Cardiac muscle cell (in vitro differentiated cells and primary cell): ENCODE results near the gene CEP72. TPM values are rescaled to one million over a fixed set of nuclear protein-coding genes. Genes with fewer than 3 reads are reported as not detected.

Experiments used
- DNase-seq, 2 donors: peaks; one replicate each; pipeline versions ENCODE4 v3.0.0 to v3.0.0-alpha.2; 2010 to 2017; ENCODE audit warnings: low read depth in 1 of 2, low spot score in 1 of 2
- H3K27ac ChIP-seq: fragments of 200-600 bp; sonication (generic); 2 replicates; pipeline ENCODE4 v1.5.1; 2016
- H3K27me3 ChIP-seq: fragments of 200-600 bp; sonication (generic); 2 replicates; pipeline ENCODE4 v1.6.0; 2016; ENCODE audit warnings: control low read depth
- H3K36me3 ChIP-seq: fragments of 200-600 bp; sonication (generic); 2 replicates; pipeline ENCODE4 v1.5.1; 2016; ENCODE audit warnings: control low read depth
- H3K4me1 ChIP-seq: fragments of 200-600 bp; sonication (generic); 2 replicates; pipeline ENCODE4 v1.8.1; 2017; ENCODE audit warnings: low read depth, mild to moderate bottlenecking, mixed run types
- H3K4me3 ChIP-seq: fragments of 200-600 bp; sonication (generic); 2 replicates; pipeline ENCODE4 v1.5.1; 2016; ENCODE audit warnings: mild to moderate bottlenecking
- H3K9me3 ChIP-seq: fragments of 200-600 bp; sonication (generic); 2 replicates; pipeline ENCODE4 v1.5.1; 2017; ENCODE audit warnings: low read depth, mild to moderate bottlenecking, control low read depth
- polyA plus RNA-seq: library from polyadenylated mRNA; unstranded; fragments of >200 nt; fragmentation: Nextera tagmentation; extraction: Ambion mirVana; gene quantifications from 2 replicates; pipeline ENCODE4 v1.2.1, GENCODE V29; 2016
- total RNA-seq: library from RNA; depleted of rRNA; stranded (reverse); fragments of >200 nt; gene quantifications from 2 replicates; pipeline ENCODE4 v1.2.3, GENCODE V29; 2016
- TF ChIP-seq, protein P1 (sequence below): IDR thresholded peaks from 2 replicates; pipeline ENCODE4 v1.5.1; 2012; ENCODE audit warnings: low read depth, mild to moderate bottlenecking, low read length

Gene CEP72, protein sequence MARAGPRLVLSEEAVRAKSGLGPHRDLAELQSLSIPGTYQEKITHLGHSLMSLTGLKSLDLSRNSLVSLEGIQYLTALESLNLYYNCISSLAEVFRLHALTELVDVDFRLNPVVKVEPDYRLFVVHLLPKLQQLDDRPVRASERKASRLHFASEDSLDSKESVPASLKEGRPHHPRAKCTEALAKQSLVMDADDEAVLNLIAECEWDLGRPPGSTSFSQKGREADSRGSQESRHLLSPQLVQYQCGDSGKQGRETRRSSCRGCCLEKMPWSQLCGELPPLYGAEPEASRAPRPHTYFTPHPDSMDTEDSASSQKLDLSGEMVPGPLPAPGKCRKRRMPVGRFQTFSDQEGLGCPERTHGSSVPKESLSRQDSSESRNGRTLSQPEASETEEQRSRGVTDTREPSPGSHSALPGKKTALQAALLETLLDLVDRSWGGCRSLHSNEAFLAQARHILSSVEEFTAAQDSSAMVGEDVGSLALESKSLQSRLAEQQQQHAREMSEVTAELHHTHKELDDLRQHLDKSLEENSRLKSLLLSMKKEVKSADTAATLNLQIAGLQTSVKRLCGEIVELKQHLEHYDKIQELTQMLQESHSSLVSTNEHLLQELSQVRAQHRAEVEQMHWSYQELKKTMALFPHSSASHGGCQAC
- total RNA-seq (3.5 and 8.5 TPM in 2 replicates), polyA plus RNA-seq (6.6 and 9.0 TPM in 2 replicates)

DNA sequence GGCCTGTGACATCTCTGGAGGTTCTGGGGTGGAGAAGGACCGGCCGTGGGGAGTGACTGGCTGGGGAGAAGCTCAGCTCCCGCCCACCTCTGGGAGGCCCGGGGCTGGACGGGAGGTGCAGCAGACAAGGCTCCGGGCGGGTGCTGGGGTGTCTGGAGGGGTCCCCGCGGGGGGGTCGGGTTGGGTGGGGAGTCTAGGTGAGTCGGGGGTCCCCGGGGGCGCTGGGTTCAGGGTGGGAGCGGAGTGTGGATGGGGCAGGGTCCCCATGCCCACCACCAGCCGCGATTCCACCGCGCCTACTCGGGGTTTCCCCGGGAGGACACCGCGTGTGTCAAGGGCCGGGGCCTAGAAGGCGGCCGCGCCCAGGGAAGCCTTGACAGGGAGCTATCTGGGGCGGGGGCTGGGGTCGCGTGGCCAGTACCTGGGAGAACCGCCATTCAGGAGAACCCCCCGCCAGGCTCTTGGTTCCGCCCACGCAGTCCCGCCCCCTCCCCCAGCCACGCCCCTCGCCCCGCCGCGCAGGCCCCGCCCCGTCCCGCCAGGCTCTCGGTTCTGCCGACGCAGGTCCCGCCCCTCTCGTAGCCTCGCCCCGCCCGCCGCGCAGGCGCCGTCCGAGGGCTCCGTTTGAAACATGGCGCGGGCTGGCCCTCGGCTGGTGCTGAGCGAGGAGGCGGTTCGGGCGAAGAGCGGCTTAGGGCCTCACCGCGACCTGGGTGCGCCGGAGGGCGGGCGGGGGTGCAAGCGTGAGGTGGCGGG is at the start of gene CEP72:
CEP72 (plus strand) TSS at position 610 of the 756 bp plus-strand sequence; CDS start at position 632, 22 bp downstream.
- Histone ChIP-seq H3K4me1 (no peaks in the 10 kb centered on the region), H3K9me3 (no peaks in the 10 kb centered on the region), H3K27me3 (no peaks in the 10 kb centered on the region), H3K36me3 (no peaks in the 10 kb centered on the region), H3K27ac (no peak within 1 kb of the TSS), H3K4me3 (peak within 1 kb of the TSS; percentile 90)
- peak; percentile 90 to 94 for DNase-seq
- TF ChIP-seq, protein P1, sequence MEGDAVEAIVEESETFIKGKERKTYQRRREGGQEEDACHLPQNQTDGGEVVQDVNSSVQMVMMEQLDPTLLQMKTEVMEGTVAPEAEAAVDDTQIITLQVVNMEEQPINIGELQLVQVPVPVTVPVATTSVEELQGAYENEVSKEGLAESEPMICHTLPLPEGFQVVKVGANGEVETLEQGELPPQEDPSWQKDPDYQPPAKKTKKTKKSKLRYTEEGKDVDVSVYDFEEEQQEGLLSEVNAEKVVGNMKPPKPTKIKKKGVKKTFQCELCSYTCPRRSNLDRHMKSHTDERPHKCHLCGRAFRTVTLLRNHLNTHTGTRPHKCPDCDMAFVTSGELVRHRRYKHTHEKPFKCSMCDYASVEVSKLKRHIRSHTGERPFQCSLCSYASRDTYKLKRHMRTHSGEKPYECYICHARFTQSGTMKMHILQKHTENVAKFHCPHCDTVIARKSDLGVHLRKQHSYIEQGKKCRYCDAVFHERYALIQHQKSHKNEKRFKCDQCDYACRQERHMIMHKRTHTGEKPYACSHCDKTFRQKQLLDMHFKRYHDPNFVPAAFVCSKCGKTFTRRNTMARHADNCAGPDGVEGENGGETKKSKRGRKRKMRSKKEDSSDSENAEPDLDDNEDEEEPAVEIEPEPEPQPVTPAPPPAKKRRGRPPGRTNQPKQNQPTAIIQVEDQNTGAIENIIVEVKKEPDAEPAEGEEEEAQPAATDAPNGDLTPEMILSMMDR = no peak

DNA sequence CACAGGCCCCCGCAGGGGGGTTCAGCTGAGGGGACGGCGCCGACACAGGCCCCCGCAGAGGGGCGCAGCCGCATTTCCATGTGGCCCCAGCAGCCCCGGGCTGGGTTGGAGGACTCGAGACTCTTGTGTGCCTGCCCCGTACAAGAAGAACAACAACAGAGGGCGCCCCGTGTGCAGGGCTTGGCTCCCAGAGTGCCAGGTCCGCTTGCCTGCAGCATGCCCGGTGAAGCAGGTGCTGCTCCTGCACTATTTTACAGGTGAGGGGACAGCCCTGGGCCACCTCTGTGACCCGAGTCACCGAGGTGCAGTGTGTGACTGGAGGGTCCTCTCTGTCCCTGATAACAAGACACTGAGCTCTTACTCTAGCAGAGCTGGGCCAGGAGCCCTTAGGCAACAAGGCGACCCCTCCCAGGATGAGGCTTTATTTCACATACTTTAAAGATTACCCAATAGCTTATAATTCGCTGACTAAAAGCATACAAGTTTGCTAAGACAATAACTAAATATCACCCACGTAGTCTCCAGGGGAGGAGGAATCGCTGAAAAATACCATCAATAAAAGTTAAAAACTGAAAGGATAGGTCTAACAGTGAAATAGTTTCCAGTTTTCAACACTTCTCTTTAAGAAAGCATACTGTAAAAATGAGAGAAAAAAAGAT is 46.2 kb upstream of the CEP72 start:
- TF ChIP-seq, protein P1 = no peak
- Histone ChIP-seq H3K27ac (no peak overlapping the region), H3K4me3 (no peak overlapping the region), H3K9me3 (no peaks in the 10 kb centered on the region), H3K4me1 (no peaks in the 10 kb centered on the region), H3K36me3 (no peaks in the 10 kb centered on the region), H3K27me3 (peaks cover 6% of the 10 kb centered on the region)
- DNase-seq = peak in 1 of 2 donors; percentile 8

DNA sequence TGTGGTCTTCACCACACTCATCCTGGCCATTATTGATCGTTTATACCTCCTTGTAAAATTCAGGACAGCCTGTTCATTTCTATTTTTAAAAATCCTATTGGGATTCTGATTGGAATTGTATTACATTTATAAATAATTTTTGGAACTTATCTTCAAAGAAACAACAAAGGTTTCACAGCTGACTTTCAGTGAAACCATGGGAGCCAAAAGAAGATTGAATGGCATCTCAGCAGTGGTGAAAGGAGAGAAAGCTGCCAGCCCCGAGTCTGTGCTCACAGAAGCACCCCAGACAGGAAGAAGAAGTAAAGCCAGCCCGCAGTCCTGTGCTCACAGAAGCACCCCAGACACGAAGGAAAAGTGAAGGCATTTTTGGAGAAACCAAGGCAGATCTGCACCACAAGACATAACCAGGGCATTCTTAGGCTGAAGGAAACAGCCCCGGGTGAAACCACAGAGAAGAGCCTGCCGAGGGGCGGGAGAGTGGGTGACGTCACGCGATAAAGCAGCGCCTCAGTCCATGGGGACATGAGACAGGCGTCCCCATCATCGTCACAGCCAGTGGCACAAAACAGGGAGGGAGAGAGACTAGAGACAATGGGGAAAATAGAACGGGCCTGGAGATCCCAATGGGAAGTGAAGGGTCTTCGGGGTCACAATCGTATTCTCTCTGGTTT is 45.4 kb upstream of the CEP72 start:
- Histone ChIP-seq H3K27ac (no peak overlapping the region), H3K27me3 (peaks cover 6% of the 10 kb centered on the region), H3K9me3 (no peaks in the 10 kb centered on the region), H3K36me3 (no peaks in the 10 kb centered on the region), H3K4me3 (no peak overlapping the region), H3K4me1 (no peaks in the 10 kb centered on the region)
- TF ChIP-seq, protein P1 = no peak
- DNase-seq = no peak

DNA sequence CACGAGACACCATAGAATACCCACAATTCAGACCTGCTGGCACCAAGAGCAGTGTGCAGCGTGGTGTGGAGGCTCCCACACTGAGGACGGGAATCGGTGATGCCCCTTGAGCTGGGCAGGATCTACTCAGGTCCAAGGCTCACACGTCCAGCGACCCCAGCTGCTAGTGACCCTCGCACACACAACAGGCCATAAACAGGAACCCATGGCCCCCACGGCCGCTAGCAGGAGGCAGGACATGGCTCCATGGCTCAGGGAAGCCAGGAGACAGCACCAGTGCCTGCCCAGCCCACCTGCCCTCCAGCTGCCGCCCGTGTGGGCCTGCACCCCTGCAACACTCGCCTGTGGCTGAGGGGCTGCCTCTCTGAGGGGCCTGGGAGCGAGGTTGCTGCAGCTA is 44.5 kb upstream of the CEP72 start:
- Histone ChIP-seq H3K4me1 (no peaks in the 10 kb centered on the region), H3K36me3 (no peaks in the 10 kb centered on the region), H3K27me3 (peaks cover 6% of the 10 kb centered on the region), H3K4me3 (no peak overlapping the region), H3K9me3 (no peaks in the 10 kb centered on the region), H3K27ac (no peak overlapping the region)
- no peak for DNase-seq
- TF ChIP-seq, protein P1 = no peak
